Adipocyte (in vitro differentiated cells): ENCODE data around the gene SH3YL1.
A peak's percentile ranks its signal among the peaks of the same experiment; 100 is the strongest.

Experiments used
- DNase-seq: peaks from one replicate; pipeline ENCODE4 v3.0.0-alpha.2; 2015; ENCODE audit warnings: low read depth
- H3K27me3 ChIP-seq: replicated peaks from 2 replicates; pipeline ENCODE4 v1.7.0; 2013; ENCODE audit warnings: mild to moderate bottlenecking, low read length, moderate library complexity; ENCODE audit not compliant: control insufficient read depth, insufficient read depth
- H3K36me3 ChIP-seq: 2 replicates; pipeline ENCODE4 v1.7.0; 2013; ENCODE audit warnings: low read length, mild to moderate bottlenecking, moderate library complexity; ENCODE audit not compliant: control insufficient read depth, insufficient read depth, severe bottlenecking
- H3K4me1 ChIP-seq: 2 replicates; pipeline ENCODE4 v1.7.0; 2013; ENCODE audit warnings: mild to moderate bottlenecking, low read length, moderate library complexity; ENCODE audit not compliant: control insufficient read depth, insufficient read depth
- H3K4me3 ChIP-seq: 2 replicates; pipeline ENCODE4 v1.7.0; 2013; ENCODE audit warnings: mild to moderate bottlenecking, low read length, moderate library complexity
- H3K9ac ChIP-seq: 2 replicates; pipeline ENCODE4 v1.7.0; 2013; ENCODE audit warnings: mild to moderate bottlenecking, low read length, moderate library complexity
- H3K9me3 ChIP-seq: 2 replicates; pipeline ENCODE4 v1.7.0; 2013; ENCODE audit warnings: mild to moderate bottlenecking, low read length, moderate library complexity; ENCODE audit not compliant: control insufficient read depth

The SH3YL1 gene

DNA sequence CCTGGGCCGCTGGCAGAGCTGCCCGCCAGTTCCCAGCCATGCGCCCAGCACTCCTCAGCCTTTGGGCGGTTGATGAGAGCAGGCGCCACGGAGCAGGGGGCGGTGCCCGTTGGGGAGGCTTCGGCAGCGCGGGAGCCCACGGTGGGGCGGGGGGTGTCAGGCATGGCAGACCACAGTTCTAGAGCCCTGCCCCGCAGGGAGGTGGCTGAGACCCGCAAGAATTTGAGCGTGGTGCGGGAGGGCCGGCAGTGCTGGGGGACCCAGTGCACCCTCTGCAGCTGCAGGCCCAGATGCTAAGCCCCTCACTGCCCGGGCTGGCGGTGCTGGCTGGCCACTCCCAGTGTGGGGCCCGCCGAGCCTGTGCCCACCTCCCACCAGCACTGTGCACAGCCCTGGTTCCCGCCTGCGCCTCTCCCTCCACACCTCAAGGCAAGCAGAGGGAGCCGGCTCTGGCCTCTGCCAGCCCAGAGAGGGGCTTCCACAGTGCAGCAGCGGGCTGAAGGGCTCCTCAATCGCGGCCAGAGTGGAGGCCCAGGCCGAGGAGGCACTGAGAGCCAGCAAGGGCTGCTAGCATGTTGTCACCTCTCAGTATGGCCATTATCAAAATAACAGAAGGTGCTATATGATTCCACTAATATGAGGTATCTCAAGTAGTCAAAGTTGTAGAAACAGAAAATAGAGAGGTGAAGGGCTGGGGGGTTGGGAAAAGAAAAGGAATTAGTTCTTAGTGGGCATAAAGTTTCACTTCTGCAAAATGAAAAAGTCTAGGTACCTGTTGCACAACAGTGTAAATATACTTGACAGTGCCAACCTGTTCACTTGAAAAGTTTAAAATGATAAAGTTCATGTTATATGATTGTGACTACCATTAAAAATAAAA, 72.3 kb downstream of the SH3YL1 start:
- peaks cover 3% of the 10 kb centered on the region for H3K9me3 ChIP-seq
- no peak for DNase-seq
- H3K4me3 ChIP-seq = no peak overlapping the region
- H3K27me3 ChIP-seq = no peaks in the 10 kb centered on the region
- H3K36me3 ChIP-seq = no peaks in the 10 kb centered on the region
- H3K4me1 ChIP-seq = no peaks in the 10 kb centered on the region
- no peak overlapping the region for H3K9ac ChIP-seq

DNA sequence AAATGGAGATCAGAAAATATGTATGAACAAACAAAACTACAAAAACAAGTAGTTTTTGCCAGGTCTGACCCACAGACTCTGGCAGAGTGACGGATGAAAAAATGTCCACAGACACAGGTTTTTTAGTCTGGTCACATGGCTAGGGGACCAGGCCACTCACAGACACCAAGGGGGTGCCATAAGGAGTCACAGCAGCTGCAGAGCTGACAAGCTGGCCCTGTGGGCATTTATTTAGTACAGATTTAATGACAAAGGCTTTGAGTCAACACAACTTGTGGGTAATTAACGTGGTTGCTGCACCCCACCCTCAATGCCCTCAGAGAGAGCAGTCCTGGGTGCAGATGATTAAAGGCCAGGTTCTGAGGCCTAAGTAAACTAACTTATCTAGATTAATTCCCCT, 76.0 kb downstream of the SH3YL1 start:
- Histone ChIP-seq H3K27me3 (no peaks in the 10 kb centered on the region), H3K9ac (no peak overlapping the region), H3K9me3 (peaks cover 13% of the 10 kb centered on the region), H3K4me3 (no peak overlapping the region), H3K4me1 (no peaks in the 10 kb centered on the region), H3K36me3 (no peaks in the 10 kb centered on the region)
- DNase-seq = no peak

DNA sequence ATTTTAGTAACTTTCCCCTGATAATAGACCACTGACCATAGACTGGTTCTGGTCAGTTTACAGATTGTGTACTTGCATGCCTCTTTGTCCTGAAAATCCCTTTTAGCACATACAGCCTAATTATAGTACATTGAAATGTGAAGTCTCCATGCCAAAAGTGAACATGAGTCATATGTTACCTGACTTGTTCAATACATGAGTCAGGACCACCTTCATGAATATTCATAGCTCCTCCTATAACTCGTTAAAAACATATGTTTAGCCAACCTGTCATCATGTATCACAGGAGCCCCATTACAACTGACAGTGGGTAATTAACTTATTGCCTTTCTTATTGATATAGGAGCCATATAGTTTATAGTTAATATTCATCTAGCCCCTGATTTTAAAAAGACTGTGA, 78.6 kb downstream of the SH3YL1 start:
- H3K4me3 ChIP-seq = no peak overlapping the region
- no peak for DNase-seq
- H3K9me3 ChIP-seq = peaks cover 16% of the 10 kb centered on the region
- no peaks in the 10 kb centered on the region for H3K27me3 ChIP-seq
- H3K4me1 ChIP-seq = no peaks in the 10 kb centered on the region
- no peaks in the 10 kb centered on the region for H3K36me3 ChIP-seq
- H3K9ac ChIP-seq = no peak overlapping the region

DNA sequence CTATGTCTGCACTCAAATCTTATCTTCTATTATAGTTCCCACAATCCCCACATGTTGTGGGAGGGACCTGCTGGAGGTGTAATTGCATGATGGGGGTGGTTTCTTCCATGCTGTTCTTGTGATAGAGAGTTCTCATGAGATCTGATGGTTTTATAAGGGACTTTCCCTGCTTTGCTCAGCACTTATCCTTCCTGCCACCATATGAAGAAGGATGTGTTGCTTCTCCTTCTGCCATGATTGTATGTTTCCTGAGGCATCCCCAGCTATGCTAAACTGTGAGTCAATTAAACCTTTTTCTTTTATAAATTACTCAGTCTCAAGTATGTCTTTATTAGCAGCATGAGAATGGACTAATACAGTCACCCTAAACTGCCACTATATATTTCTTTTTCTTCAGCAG, 79.1 kb downstream of the SH3YL1 start:
- H3K36me3 ChIP-seq = no peaks in the 10 kb centered on the region
- H3K4me1 ChIP-seq = no peaks in the 10 kb centered on the region
- no peaks in the 10 kb centered on the region for H3K27me3 ChIP-seq
- no peak overlapping the region for H3K4me3 ChIP-seq
- H3K9me3 ChIP-seq = peaks cover 16% of the 10 kb centered on the region
- DNase-seq = no peak
- no peak overlapping the region for H3K9ac ChIP-seq

DNA sequence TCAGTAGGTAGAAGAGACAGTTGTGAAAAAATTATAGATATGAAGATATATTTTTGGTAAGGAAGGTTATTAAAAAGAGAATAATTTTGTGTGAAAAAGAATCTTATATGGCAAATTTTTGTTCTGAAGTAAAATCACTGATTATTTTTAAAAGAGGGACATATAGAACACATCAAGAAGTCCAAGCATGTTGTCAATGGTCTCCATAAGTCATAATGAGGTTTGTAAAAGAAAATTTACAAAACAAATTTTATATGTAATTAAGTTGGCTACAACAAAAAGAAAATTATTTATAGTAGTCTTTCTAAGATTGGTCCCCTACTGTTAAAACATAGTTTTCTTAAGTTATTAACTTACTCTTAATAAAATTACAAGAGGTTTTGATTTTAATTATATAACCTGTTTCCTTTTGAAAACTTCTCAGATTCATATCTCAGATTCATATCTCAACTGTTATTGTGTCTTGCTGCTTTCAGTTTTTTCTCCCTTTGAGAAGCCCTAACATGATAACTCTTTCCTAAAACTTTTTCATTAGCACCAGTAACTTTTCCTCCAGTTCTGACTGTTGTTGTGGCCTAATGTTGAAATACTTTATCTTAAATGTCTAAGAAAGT, 81.2 kb downstream of the SH3YL1 start:
- Histone ChIP-seq H3K27me3 (no peaks in the 10 kb centered on the region), H3K4me1 (no peaks in the 10 kb centered on the region), H3K9ac (no peak overlapping the region), H3K36me3 (no peaks in the 10 kb centered on the region), H3K9me3 (peaks cover 15% of the 10 kb centered on the region), H3K4me3 (no peak overlapping the region)
- DNase-seq = no peak

DNA sequence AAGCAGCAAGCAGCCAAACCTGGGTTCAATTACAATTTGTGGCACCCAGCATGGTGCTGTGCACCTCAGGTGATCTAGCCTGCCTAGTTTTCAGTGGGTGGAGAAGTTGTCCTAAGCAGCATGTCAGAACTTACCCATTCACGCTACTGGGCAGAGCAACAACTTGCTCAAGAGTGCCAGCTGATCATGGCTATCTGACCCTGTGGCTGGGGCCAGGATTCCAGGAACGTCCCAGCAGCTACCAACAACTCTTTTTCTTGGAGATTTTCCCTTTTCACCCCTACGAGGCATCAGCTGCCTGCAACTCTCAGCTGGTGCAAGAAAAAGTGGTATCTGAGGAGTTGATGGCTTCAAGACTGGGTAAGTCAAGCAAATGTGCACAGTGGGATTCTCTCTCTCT, 83.5 kb downstream of the SH3YL1 start:
- no peaks in the 10 kb centered on the region for H3K4me1 ChIP-seq
- no peak for DNase-seq
- H3K9me3 ChIP-seq = peaks cover 11% of the 10 kb centered on the region
- peaks cover 2% of the 10 kb centered on the region for H3K27me3 ChIP-seq
- H3K4me3 ChIP-seq = no peak overlapping the region
- H3K36me3 ChIP-seq = no peaks in the 10 kb centered on the region
- H3K9ac ChIP-seq = no peak overlapping the region

DNA sequence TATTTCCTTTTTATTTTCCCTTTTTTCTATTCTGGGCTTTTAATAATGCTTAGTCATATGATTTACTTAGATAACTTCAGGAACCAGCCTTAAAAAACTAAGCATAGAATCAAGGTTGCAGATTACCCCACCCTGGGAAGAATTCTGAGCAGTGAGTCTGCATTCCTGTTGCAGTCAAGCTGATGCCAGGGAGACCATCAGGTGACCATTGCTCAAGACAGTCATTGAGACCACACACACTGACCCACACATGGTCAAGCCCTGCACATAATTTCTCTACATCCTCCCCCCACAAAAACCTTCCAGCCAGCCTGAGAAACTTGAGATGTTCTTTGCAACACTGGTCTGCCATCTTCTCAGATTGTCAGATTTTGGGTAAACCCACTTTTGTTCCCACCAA, 83.9 kb downstream of the SH3YL1 start:
- Histone ChIP-seq H3K36me3 (no peaks in the 10 kb centered on the region), H3K27me3 (peaks cover 6% of the 10 kb centered on the region), H3K9me3 (peaks cover 11% of the 10 kb centered on the region), H3K4me1 (no peaks in the 10 kb centered on the region), H3K4me3 (no peak overlapping the region), H3K9ac (no peak overlapping the region)
- no peak for DNase-seq

DNA sequence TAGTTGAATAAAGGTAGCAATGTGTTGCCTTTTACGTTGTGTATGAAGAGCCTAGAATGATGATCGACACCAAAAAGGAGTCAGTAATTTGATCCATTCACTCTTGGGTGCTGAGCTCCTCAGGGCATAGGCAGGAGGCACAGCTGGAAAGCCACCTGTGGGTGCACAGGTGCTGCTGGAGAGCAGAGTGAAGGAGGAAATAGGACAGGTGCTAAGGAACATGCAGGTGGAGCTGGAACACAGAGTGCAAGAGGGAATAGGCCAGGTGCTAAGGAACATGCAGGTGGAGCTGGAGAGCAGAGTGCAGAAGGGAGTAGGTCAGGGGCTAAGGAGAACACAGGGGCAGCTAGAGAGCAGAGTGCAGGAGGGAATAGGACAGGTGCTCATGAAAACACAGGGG, 86.1 kb downstream of the SH3YL1 start:
- DNase-seq = no peak
- Histone ChIP-seq H3K4me1 (no peaks in the 10 kb centered on the region), H3K4me3 (no peak overlapping the region), H3K27me3 (peaks cover 7% of the 10 kb centered on the region), H3K9ac (no peak overlapping the region), H3K36me3 (no peaks in the 10 kb centered on the region), H3K9me3 (peaks cover 3% of the 10 kb centered on the region)

DNA sequence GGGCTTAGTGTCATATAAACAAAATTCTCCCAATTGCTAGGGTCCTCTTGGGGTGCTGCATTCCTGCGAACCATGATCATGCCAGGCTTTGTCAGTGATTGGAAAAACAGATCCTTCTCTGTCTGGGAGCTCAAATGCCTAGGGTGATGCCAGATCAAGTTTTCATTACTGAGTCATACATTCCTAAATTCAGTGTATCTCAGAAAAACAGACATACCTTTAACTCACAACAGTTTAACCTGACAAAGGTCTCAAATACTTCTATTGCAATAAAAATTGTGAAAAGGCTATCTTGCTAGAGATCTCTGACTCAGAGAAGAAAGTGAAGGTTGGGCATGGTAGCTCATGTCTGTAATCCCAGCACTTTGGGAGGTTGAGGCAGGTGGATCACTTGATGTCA, 86.9 kb downstream of the SH3YL1 start:
- no peak overlapping the region for H3K9ac ChIP-seq
- no peak overlapping the region for H3K4me3 ChIP-seq
- H3K27me3 ChIP-seq = peaks cover 7% of the 10 kb centered on the region
- no peaks in the 10 kb centered on the region for H3K36me3 ChIP-seq
- no peaks in the 10 kb centered on the region for H3K4me1 ChIP-seq
- DNase-seq = no peak
- no peaks in the 10 kb centered on the region for H3K9me3 ChIP-seq

DNA sequence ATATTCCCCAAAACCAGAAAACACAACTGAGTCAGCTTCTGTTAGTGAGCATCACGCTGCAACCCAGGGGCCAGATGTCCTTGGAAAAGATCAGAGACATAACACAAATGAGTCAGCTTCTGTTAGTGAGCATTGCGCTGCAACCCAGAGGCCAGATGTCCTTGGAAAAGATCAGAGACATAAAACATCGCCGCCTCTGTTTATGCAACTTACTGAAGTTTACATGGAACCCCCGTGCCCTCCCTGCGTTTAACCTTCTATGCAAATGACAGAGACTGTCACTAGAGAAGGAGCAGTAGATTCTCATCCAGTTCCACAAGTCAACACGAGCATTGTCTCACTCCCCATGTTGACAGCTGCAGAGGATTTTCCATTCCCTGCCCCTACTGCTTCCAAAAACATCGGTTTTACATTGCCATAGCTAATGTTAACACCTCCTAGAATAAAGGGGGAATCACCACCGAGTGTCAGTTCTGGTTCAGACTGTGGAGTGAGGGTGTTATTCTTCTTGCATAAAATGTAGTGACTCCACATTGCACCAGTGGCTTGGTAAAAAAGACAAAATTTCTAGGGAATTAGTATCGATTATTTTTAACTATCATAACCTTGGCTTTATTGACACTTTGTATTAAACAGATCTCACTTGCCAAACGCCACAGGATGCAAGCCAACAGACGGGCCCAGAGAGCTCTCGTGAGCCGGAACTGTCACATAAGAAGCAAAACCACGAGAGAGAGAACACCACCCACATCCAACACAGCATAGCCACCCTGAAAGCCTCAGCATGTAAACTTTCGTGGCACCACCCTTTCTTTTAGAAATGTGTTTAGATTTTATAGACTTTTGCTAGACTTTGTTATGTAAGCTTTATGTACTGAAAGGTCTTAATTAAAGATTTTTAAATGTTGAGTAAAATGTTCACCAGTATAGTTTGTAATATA, 87.7 kb downstream of the SH3YL1 start:
- Histone ChIP-seq H3K4me1 (no peaks in the 10 kb centered on the region), H3K36me3 (no peaks in the 10 kb centered on the region), H3K27me3 (peaks cover 7% of the 10 kb centered on the region), H3K4me3 (no peak overlapping the region), H3K9me3 (no peaks in the 10 kb centered on the region), H3K9ac (no peak overlapping the region)
- peak; percentile 4 for DNase-seq

DNA sequence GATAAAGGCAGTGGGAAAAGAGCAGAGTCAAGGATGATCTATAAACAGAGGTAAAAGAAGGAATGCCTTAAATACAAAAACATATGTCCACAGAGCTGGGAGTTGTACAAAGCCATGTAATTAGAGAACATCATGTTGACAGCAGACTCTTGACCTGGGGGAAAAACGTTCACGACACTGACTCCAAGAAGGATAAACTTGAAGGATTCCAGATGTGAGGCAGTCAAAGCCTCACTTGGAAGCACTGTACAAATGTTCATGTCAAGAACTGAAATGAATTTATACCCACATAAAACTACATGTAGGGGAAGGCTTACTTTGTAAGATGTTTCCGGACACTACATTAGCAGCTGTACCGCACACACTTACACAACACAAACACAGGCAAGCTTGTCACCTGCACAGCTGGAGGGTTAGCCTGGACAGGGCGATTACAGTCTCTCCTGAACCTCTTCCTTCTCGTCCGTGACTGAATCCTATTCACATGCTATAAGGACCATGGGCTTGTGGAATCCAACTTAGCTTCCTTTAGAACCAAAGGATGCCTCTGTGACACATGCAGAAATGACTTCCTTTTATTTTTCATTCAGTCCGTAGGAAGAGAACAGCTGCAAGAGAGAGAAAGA, 88.6 kb downstream of the SH3YL1 start:
- no peak for DNase-seq
- Histone ChIP-seq H3K27me3 (peaks cover 7% of the 10 kb centered on the region), H3K4me1 (no peaks in the 10 kb centered on the region), H3K9ac (no peak overlapping the region), H3K36me3 (no peaks in the 10 kb centered on the region), H3K9me3 (no peaks in the 10 kb centered on the region), H3K4me3 (no peak overlapping the region)
